ENCODE results near the gene LEP.
"Not testable (repeated sequence)": the region's sequence is repeated elsewhere in the genome, so short reads cannot be mapped to it uniquely, and the experiment has no call there.

LEP gene

DNA sequence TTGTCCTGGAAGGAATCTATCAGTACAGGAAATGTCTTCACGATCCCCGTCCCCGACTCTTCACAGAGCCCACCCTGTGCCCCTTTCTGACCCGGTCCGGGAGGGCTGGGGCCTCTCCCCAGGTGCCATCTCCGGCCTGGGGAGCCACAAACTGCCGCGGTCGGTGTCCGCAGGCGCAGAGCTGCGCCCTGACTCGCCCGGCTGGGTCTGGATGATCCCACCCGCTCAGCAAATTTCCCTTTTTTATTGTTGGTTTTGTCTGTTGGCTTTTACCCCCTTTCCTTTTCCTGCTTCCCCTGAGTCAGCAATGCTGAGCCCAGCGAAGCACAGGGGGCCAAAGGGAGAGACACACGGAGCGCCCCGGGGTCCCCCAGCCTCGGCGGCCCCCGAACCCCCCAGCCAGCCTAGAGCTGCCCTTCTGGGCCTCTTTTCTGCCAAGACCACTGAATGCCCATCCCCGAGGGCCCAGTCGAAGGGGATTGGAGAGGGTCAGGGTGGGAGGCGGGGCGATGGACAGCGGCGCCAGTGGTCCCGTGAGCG is 30.9 kb downstream of the LEP start:
- DNase-seq (ENCODE audit: low spot score), result no peak

DNA sequence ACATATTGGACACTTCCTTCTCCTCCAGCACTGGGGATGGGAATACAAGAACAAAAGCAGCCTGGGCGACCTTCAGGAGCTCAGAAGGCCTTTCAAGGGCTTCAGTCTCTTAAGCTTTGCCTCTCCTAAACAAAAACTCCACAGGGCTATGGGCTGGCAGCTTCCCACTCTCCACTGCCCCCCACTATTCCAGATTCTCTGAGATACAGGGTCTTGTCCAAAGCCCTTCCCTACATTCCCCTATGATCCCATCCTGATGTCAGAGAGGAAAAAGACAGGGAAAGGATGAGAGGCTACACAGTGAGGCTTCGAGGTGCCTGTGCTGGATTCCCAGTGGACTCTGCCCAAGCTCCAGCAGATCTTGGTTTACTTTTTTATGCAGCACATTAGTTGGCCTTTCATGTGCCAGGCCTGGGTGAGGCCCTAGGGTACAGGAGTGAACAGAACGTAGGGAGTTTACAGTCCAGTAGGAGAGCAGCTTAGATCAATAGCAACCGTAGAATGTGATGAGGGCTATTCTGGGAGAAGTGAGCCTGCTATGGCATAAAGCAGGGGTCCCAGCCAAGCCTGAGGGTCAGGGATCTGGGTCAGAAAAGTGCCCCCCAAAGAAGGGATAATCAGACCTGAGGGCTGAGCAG is 33.3 kb downstream of the LEP start:
- DNase-seq (ENCODE audit: low spot score), result no peak

DNA sequence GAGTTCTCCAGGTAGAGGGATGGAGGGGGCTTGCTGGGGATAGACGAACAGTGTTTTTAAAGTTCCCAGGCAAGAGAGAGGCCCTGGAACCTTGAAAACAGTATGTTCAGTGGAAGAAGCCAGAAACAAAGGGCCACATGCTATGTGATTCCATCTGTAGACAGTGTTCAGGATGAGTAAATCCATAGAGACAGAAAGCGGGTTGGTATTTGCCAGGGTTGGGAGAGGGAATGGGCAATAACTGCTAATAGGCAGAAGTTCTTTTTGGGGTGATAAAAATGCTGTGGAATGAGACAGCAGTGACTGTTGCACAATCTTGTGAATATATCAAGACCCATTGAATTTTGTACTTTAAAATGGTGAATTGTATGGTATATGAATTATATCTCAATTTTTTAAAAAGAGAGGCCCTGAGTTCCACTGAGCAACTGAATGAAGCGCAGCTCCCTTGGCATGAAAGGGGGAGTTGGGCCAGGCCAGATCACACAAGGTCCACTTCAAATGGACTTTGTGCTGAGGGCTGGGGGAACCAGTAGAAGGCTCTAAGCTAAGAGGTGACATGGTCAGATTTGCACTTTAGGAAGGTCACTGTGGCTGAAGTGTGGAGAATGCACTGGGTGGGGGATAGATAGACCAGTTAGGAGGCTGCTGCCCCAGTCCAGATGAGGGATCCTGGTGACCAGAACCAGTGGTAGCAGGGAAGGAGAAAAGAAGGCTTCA is 34.0 kb downstream of the LEP start:
- no peak for DNase-seq (ENCODE audit: low spot score)

DNA sequence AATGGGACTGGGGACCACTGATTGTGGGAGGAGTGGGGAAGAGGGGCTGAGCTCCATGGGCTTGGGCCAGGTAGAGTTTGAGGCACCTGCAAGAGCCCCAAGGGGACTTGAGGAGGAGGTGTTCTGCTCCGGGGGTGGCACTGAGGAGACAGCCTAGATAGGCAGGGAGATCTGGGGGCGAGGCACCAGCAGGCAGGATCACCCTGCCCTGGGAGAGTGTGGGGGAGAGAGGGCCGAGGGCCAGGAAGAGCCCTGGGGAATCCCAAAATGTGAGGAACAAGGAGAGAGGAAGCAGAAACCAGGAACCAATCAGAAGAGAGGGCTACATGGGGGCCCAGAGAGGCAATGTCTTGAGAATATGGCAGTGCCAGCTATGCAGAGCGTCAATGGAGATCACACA is 34.6 kb downstream of the LEP start:
- DNase-seq (ENCODE audit: low spot score), result no peak

DNA sequence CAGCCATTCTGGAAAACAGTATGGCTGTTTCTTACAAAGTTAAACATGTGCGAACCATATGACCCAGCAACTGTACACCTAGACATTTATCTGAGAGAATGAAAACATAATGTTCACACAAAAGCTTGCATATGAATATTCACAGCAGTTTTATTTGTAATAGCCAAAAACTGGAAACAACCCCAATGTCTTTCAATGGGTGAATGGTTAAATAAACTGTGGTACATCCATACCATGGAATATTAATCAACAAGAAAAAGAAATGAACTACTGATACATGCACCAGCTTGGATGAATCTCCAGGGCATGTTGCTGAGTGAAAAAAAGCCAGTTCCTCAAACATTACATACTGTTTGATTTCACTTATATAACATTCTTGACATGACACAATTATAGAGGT is 37.3 kb downstream of the LEP start:
- no peak for DNase-seq (ENCODE audit: low spot score)

DNA sequence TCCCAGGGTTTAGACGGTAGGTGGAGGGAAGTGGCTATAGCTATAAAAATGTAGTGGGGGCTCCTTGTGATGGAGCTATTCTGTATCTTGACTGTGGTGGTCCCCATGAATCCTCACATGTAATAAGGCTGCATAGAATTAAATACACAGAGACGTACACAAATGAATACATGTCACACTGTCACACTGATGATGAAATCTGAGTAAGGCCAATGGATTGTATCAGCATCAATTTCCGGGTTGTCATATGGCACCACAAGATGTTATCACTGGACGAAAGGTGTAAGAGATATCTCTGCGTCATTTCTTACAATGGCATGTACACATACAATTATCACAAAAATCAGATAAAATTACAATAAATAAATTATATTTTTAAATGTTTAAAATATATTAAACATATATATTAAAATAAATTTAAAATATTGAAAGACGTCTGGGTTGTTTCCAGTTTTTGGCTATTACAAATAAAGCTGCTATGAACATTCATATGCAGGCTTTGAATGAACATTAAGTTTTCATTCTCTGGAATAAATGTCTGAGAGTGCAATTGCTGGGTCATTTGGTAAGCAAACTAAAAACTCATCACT is 38.1 kb downstream of the LEP start:
- DNase-seq (ENCODE audit: low spot score), result no peak

DNA sequence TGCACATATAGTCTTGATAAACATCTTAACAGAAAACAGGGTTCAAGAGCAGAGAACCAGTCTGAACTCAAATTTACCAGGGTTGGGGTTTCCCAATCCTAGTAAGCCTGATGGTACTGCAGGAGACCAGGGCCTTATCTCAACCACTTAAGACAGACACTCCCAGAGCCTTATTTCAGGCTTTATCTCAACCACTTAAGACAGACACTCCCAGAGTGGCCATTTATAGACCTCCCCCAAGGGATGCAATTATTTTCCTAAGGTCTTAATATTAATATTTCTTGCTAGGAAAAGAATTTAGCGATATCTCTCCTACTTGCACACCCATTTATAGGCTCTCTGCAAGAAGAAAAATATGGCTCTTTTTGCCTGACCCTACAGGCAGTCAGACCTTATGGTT is 39.4 kb downstream of the LEP start:
- DNase-seq (ENCODE audit: low spot score), result not testable (repeated sequence)

DNA sequence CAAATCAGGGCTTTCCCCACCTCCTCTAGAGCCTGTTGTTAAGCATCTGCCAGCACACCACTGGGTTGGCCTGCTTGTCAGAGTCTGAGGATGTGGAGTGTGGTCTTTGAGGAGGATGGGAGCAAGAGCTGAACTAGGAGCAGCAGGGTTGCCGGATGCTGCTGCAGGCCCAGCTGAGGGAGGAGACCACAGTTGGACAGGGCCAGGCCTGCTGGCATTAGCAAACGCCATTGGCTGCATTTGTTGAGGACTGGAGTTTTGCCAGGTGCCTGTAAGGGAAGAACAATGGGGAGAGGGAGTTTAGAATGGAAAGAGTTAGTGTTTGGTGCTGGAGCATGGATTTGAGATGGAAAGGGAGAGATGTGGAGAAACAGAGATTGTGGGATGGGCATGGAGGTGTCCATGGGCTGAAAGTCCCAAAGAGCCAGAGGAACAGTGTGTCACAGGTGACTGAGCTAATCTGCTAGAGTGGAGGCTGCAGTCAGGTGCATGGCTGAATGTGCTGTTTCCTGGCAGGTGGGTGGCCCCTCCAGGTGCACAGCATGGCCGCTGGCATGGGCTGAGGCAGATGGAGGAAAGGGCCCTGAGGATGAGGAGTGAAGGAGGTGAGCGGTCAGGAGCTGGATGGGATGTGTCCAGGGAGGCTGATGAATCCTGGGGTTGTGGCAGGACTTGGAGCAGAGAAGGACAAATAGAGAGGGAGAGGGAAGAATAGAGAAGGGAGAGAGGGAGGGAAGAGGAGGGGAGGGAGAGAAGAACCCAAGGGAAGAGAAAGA is 40.7 kb downstream of the LEP start:
- no peak for DNase-seq (ENCODE audit: low spot score)

DNA sequence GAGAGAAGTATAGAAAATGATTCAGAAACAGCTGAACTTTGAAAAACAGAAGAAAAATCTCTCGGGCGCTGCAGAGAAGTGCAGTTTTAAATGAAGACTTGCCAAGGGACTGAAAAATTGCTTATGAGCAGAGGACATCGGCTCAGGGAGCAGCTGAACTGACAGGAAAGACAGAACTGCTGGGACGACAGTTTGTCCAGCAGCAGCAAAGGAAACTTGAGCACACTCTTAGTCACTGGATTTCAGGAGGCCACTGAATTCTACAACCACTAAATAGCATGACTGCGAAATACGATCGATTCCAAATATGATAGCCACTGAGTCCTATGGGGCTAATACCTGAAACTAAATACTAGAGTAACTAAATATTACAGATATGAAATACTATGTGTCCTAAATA is 43.0 kb downstream of the LEP start:
- DNase-seq (ENCODE audit: low spot score), result no peak

DNA sequence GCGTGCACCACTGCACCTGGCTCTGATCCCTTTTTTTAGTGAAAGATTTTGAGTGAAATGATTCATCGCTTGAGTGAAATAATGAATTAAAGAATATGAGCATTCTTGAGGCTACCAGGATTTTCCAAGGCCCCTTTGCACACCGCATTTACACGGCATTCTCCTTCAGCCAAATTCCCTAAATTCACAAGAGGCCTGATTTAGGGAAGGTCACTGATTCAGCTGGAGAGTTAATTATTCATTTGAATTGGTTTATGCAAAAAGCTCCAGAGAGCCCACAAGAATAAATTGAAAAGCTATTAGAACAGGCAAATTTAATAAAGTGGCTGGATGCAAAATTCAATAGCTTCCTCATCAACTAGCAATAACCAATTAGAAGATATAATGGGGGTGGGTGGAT is 46.5 kb downstream of the LEP start:
- no peak for DNase-seq (ENCODE audit: low spot score)

DNA sequence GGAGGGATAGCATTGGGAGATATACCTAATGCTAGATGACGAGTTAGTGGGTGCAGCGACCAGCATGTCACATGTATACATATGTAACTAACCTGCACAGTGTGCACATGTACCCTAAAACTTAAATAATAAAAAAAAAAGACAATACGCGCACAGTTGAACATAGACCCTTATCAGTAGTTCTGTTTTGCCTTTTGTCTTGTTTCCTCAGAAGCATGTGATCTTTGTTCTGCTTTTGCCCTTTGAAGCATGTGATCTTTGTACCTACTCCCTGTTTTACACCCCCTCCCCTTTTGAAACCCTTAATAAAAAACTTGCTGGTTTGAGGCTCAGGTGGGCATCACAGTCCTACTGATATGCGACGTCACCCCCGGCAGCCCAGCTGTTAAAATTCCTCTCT is 56.9 kb downstream of the LEP start:
- not testable (repeated sequence) for DNase-seq (ENCODE audit: low spot score)

DNA sequence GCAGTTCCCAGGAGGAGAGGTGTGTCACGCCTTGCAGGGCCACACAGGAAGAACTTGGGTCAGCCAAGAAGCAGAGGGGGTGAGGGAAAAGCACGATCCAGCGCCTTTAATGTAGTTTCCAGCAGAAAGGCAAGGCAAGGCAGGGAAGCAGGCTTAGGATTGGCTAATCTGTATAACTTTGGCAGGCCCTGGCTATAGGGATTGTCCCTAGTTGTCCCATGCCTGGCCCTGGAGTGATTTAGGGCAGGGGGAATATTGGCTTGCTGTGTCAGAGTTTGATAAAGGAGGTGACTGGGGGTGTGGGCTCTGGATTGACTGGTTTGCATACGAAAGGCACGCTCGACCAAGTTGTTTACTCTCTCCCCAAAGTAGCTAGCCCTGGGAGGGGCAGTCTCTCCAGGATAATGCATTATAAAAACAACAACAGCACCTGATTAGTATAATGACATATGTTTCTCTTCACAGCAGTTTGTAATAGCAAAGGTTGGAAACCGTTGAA is 58.1 kb downstream of the LEP start:
- DNase-seq (ENCODE audit: low spot score), result no peak

DNA sequence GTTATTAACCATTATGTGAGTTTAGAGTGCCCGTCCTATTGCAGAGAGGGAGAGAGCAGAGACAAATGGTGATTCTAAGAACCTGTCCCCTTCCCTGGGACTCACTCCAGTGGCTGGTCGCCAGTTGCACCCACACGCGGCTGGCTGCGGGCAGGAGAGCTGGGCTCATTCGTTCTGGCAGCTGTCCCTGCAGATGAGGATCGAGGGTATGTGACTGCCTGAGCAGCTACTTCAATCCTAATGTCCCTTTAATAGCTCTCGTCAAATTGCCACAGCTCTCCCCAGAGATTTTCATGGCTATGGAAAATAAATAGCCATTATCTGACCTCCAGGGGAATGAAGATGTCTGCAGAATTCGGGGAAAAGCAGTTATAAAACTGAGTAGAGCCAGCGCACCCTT is 61.1 kb downstream of the LEP start:
- DNase-seq (ENCODE audit: low spot score), result no peak

DNA sequence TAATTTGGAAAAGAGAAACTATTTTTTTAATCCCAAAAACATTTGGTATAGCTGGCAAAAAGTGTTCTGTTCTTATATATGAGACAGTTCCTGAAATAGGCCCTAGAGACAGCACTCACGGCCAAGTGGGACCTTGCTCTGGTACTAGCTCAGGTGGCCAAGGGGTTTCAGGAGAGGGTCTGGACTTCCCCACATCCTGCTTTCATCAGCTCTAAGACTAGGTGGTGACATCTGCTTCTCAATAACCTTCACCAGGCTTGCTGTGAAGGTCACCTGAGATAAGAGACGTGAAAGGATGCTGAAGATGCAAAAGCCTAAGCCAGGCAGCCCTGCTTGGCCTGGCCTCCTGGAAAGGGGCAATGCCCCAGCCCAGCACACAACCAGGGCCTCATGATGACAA is 62.1 kb downstream of the LEP start:
- DNase-seq (ENCODE audit: low spot score), result no peak

DNA sequence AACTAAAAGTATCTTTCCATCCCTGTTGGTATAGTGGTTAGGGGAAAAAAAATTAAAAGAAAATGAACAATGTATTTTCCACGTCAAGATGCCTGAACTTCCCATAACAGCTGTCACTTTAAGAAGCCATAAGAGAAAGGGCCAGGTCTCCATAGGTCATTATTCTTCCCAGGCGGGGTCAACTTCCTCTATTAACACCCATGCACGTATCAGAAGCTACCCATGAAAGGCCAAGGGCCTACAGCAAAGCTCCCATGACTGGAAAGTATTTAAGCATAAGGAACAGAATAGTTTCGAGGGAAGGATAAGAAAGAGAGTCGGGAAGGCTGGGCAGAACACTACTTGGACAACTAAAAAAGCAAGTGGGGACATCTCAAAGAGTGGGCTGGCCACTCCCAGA is 62.6 kb downstream of the LEP start:
- DNase-seq (ENCODE audit: low spot score), result no peak

DNA sequence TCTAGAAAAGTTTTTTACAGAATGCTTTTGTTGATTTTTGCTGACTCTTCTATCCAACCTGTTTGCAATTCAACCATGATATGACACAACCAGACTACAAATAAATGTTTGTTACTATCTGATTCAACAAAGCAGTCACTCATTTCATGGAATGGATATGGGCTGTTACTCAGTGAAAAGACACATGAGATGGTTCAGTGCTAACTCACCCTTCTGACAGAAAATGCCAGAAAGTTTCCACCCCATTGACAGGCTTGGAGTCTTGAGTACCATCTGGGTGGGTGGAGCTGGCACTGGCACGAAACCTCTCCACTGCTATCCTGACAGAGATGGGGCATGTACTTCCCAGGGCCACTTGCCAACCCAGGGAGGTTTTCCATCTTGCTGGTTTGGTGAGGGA is 63.1 kb downstream of the LEP start:
- no peak for DNase-seq (ENCODE audit: low spot score)

DNA sequence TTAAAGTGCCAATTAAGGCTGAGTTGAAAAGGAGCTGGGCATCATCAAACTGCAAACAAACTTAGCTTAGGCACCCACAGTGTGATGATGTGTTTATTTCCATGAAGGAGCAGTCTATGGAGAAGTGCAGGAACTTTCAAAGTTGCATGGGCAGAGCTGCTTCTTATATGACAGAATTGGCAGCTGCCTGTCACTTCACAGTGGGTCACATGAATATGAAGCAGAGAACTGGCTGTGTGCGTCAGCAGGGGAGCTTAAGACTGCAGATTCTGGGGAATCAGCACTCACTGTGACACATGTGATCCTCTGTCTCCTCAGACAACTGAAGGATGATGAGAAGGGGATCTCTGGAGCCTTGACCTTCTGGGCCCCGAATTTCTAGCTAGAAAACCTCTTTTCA is 66.0 kb downstream of the LEP start:
- no peak for DNase-seq (ENCODE audit: low spot score)
